GM12878 (cell line): ENCODE results near the gene KLHL5. TPM values are rescaled to one million over a fixed set of nuclear protein-coding genes. Genes with fewer than 3 reads are reported as not detected.

ENCODE experiments used
- ATAC-seq: fragments of 200-7000 bp; cut with Tn5 transposase; 3 replicates; pipeline ENCODE4 v1.9.1; 2020; ENCODE audit warnings: mild to moderate bottlenecking, moderate library complexity
- BruUV-seq: library from RNA; stranded (reverse); fragments of 400-500 nt; replicated peaks from 2 replicates; lab custom pipeline; 2021; lab: Mats Ljungman, UMichigan
- CTCF ChIA-PET: fragments of 300-600 bp; sonication (Branson Sonifier 250); formaldehyde crosslinking; extraction: SDS; loops from one replicate; lab custom pipeline; 2021; ENCODE audit warnings: inconsistent platforms; lab: Yijun Ruan, JAX
- POLR2A ChIA-PET: fragments of 350-600 bp; formaldehyde crosslinking; extraction: SDS; loops from one replicate; lab custom pipeline; 2021; ENCODE audit warnings: inconsistent platforms; lab: Charles Lee
- RAD21 ChIA-PET: fragments of 300-600 bp; sonication (Branson Sonifier 250); formaldehyde crosslinking; loops from one replicate; lab custom pipeline; 2023; ENCODE audit warnings: antibody characterized with exemption; ENCODE audit not compliant: unreplicated experiment; lab: Charles Lee
- SMC1A ChIA-PET: fragments of 300-600 bp; sonication (Branson Sonifier 250); formaldehyde crosslinking; loops from one replicate; lab custom pipeline; 2023; ENCODE audit not compliant: unreplicated experiment, uncharacterized antibody; lab: Charles Lee
- DNase-seq: peaks from one replicate; pipeline ENCODE4 v3.0.0-alpha.2; 2011; ENCODE audit warnings: low read depth, low spot score
- FAIRE-seq: peaks from 3 replicates; lab custom pipeline; 2011; peaks lifted over from hg19 to GRCh38; lab: Jason Lieb, UNC
- H2AFZ ChIP-seq: 2 replicates; pipeline ENCODE4 v1.6.0; 2011; ENCODE audit warnings: low read depth, low read length, control low read depth; ENCODE audit not compliant: control insufficient read depth
- H3K27ac ChIP-seq: 2 replicates; pipeline ENCODE4 v1.5.1; 2011; ENCODE audit warnings: control low read depth; ENCODE audit not compliant: control insufficient read depth, insufficient read depth
- H3K27me3 ChIP-seq, 2 experiments: replicated peaks in 1 of 2; 2 replicates each; pipeline versions ENCODE4 v1.6.0 to v1.6.1; 2011; ENCODE audit warnings: low read length in 1 of 2; ENCODE audit not compliant: control insufficient read depth in 2 of 2, insufficient read depth in 2 of 2
- H3K36me3 ChIP-seq, 2 experiments: 2 replicates each; pipeline ENCODE4 v1.5.1; 2011; ENCODE audit warnings: low read length in 1 of 2; ENCODE audit not compliant: control insufficient read depth in 2 of 2, insufficient read depth in 2 of 2
- H3K4me1 ChIP-seq: 2 replicates; pipeline ENCODE4 v1.6.1; 2011; ENCODE audit warnings: mild to moderate bottlenecking, low read length, moderate library complexity, mixed read lengths; ENCODE audit not compliant: control insufficient read depth, insufficient read depth
- H3K4me2 ChIP-seq: 2 replicates; pipeline ENCODE4 v1.6.0; 2011; ENCODE audit warnings: control low read depth; ENCODE audit not compliant: control insufficient read depth, insufficient read depth
- H3K4me3 ChIP-seq: fragments of 200-600 bp; sonication (generic); 2 replicates; pipeline ENCODE4 v1.5.1; 2016
- H3K79me2 ChIP-seq: 2 replicates; pipeline ENCODE4 v1.6.0; 2011; ENCODE audit warnings: low read length; ENCODE audit not compliant: control insufficient read depth, insufficient read depth
- H3K9ac ChIP-seq: 2 replicates; pipeline ENCODE4 v1.8.0; 2011; ENCODE audit warnings: low read length, control low read depth, mixed read lengths; ENCODE audit not compliant: control insufficient read depth, insufficient read depth
- H3K9me3 ChIP-seq: replicated peaks from 3 replicates; pipeline ENCODE4 v1.5.1; 2011; ENCODE audit warnings: mild to moderate bottlenecking, low read length; ENCODE audit not compliant: control insufficient read depth, insufficient read depth
- H4K20me1 ChIP-seq: 2 replicates; pipeline ENCODE4 v1.6.0; 2011; ENCODE audit not compliant: control insufficient read depth, insufficient read depth
- EED ChIP-seq: sonication (generic); IDR thresholded peaks from 2 replicates; pipeline ENCODE4 v1.6.1; 2016; ENCODE audit warnings: antibody characterized with exemption, low read depth
- EGR1 ChIP-seq, 2 experiments: IDR thresholded peaks; 1 replicate in 1 of 2; 2 replicates in 1 of 2; pipeline ENCODE4 v1.6.1; 2011 to 2012; ENCODE audit warnings: low read depth in 2 of 2, low read length in 2 of 2, borderline replicate concordance in 1 of 2, mild to moderate bottlenecking in 1 of 2, moderate library complexity in 1 of 2
- IKZF2 ChIP-seq, 2 experiments: fragments of 450-650 bp; IDR thresholded peaks; 2 replicates each; pipeline ENCODE4 v1.6.1; 2017; ENCODE audit warnings: mild to moderate bottlenecking in 2 of 2, moderate library complexity in 2 of 2
- MLLT1 ChIP-seq: fragments of 450-650 bp; IDR thresholded peaks from 2 replicates; pipeline ENCODE4 v1.6.1; 2016; ENCODE audit warnings: mild to moderate bottlenecking
- MTA3 ChIP-seq: IDR thresholded peaks from 2 replicates; pipeline ENCODE4 v1.6.1; 2012; ENCODE audit warnings: low read length, inconsistent platforms, borderline replicate concordance
- POLR2A ChIP-seq: IDR thresholded peaks from 2 replicates; pipeline ENCODE4 v1.6.1; 2011; ENCODE audit warnings: low read depth, mild to moderate bottlenecking, low read length
- SMC3 ChIP-seq: IDR thresholded peaks from 2 replicates; pipeline ENCODE4 v1.6.1; 2011; ENCODE audit warnings: low read length, improper control_type of control experiment, borderline replicate concordance
- SPI1 ChIP-seq: IDR thresholded peaks from 2 replicates; pipeline ENCODE4 v1.6.1; 2011; ENCODE audit warnings: low read depth, mild to moderate bottlenecking, low read length, moderate library complexity, borderline replicate concordance; ENCODE audit not compliant: insufficient read depth
- WGBS: methylation state at CpG from one replicate; pipeline ENCODE4 v1.1.6; 2016; ENCODE audit warnings: low lambda C conversion rate; ENCODE audit not compliant: insufficient replicate concordance, insufficient coverage; ENCODE audit errors: missing lambda C conversion rate; 5-methylcytosine and 5-hydroxymethylcytosine counted together
- in situ Hi-C: fragments of 300-500 bp; cut with MboI; formaldehyde crosslinking; loops from 9 replicates; pipeline ENCODE4 v1.14.3; 2018; ENCODE audit warnings: mixed read lengths
- intact Hi-C: fragments of 100-400 bp; cut with micrococcal nuclease; formaldehyde crosslinking; loops from one replicate; pipeline ENCODE4 v1.14.2; 2022; ENCODE audit not compliant: unreplicated experiment
- polyA plus RNA-seq, 11 experiments: library from polyadenylated mRNA; depleted of rRNA in 4 of 11; unstranded in 6 of 11; stranded (reverse) in 5 of 11; fragments of >200 nt; fragmentation: Nextera tagmentation in 4 of 11; fragmentation: Illumina TruSeq in 1 of 11; extraction: Ambion mirVana in 4 of 11; extraction: Trizol in 1 of 11; gene quantifications; 1 replicate in 1 of 11; 2 replicates in 10 of 11; pipeline versions ENCODE4 v1.2.1 to v1.2.3, GENCODE V29; 2011 to 2016; ENCODE audit warnings: inconsistent platforms in 2 of 11, missing spikeins in 2 of 11, low read depth in 1 of 11
- total RNA-seq, 4 experiments: library from RNA; depleted of rRNA in 3 of 4; stranded (reverse); fragments of >200 nt in 3 of 4; fragmentation: Illumina TruSeq in 1 of 4; extraction: Trizol in 1 of 4; gene quantifications; 2 replicates each; pipeline versions ENCODE4 v1.2.1 to v1.2.3, GENCODE V29; 2013 to 2021
- TF ChIP-seq, protein P1 (sequence below): fragments of 450-650 bp; IDR thresholded peaks from 2 replicates; pipeline ENCODE4 v1.6.1; 2017; ENCODE audit warnings: mild to moderate bottlenecking, moderate library complexity
- TF ChIP-seq, protein P2 (sequence below): IDR thresholded peaks from 2 replicates; pipeline ENCODE4 v1.6.1; 2011; ENCODE audit warnings: borderline replicate concordance, low read depth, mild to moderate bottlenecking, moderate library complexity, mixed read lengths, low read length; ENCODE audit not compliant: insufficient read depth; ENCODE audit errors: extremely low read length
- TF ChIP-seq, protein P3 (sequence below): fragments of 450-650 bp; IDR thresholded peaks from 2 replicates; pipeline ENCODE4 v1.6.1; 2017; ENCODE audit warnings: mild to moderate bottlenecking, low read depth, inconsistent platforms; ENCODE audit not compliant: poor library complexity, severe bottlenecking

Gene KLHL5
- total and polyA plus RNA-seq, 10 of the 15 experiments (the other 5 are each of a cell fraction or from before 2014, with no cell fraction given), result 4.7 to 27.3 (median 12.6) TPM

- H3K4me3 ChIP-seq, result peak overlapping the region; percentile 57
- in situ Hi-C loops (loop anchor here (25.0 kb wide), 1 partner anchor 281 kb away; no protein-coding TSS in a partner anchor), intact Hi-C loops (loop anchor here (10.0 kb wide), 2 partner anchors 312 to 1152 kb away; partner anchors contain the start of gene RHOH)
- CTCF ChIA-PET, result interaction anchor here (0.6 to 8.1 kb wide), 7 partner anchors 12 to 284 kb away, joined by 3 to 90 read pairs (median 7); partner anchors contain the start of gene TMEM156
- peak overlapping the region; percentile 75 for H3K27ac ChIP-seq
- H3K9me3 ChIP-seq, result no peaks in the 10 kb centered on the region
- no peak for ATAC-seq
- H3K9ac ChIP-seq, result peak overlapping the region; percentile 66
- H3K27me3 ChIP-seq, result no peaks in the 10 kb centered on the region
- no peaks in the 10 kb centered on the region for H4K20me1 ChIP-seq
- RAD21 ChIA-PET, result interaction anchor here (1.0 to 7.9 kb wide), 15 partner anchors 9 to 322 kb away, joined by 3 to 164 read pairs (median 5); partner anchors contain the start of genes TLR1, TLR10 and TMEM156
- BruUV-seq, result no TSS peak
- DNase-seq, result no peak
- 51% methylated on average over 10 of the region's 10 CpGs for WGBS
- POLR2A ChIA-PET, result interaction anchor here (0.5 to 9.8 kb wide), 11 partner anchors 9 to 314 kb away, joined by 3 to 131 read pairs (median 3); partner anchors contain the start of gene TMEM156
- peaks cover 33% of the 10 kb centered on the region for H3K79me2 ChIP-seq
- H3K4me2 ChIP-seq, result peak overlapping the region; percentile 79
- FAIRE-seq, result no peak
- peaks cover 11% of the 10 kb centered on the region; the same call in 1 of the 2 replicates for H3K4me1 ChIP-seq
- peak overlapping the region; percentile 76 for H2AFZ ChIP-seq
- SMC1A ChIA-PET, result interaction anchor here (0.6 to 10.5 kb wide), 19 partner anchors 8 to 567 kb away, joined by 3 to 163 read pairs (median 3); partner anchors contain the start of gene TMEM156
- H3K36me3 ChIP-seq, result no peaks in the 10 kb centered on the region
- TF ChIP-seq SPI1 (peak; percentile 32; the same call in 1 of the 2 replicates), EGR1 (IDR thresholded peaks at IDR 0.05; ENCODE audit: borderline replicate concordance in 1 of 2, low read depth in 2 of 2, low read length in 2 of 2) (no peak), POLR2A (no peak), MTA3 (no peak), SMC3 (0 out of 2 replicates have a peak, but pooled peaks have one; percentile 7), EED (0 out of 2 replicates have a peak, but pooled peaks have one; percentile 27), MLLT1 (no peak), IKZF2 (IDR thresholded peaks at IDR 0.05) (peak in 1 of 2 experiments; percentile 15; a peak in 2 of 4 replicates)
- TF ChIP-seq, protein P1, sequence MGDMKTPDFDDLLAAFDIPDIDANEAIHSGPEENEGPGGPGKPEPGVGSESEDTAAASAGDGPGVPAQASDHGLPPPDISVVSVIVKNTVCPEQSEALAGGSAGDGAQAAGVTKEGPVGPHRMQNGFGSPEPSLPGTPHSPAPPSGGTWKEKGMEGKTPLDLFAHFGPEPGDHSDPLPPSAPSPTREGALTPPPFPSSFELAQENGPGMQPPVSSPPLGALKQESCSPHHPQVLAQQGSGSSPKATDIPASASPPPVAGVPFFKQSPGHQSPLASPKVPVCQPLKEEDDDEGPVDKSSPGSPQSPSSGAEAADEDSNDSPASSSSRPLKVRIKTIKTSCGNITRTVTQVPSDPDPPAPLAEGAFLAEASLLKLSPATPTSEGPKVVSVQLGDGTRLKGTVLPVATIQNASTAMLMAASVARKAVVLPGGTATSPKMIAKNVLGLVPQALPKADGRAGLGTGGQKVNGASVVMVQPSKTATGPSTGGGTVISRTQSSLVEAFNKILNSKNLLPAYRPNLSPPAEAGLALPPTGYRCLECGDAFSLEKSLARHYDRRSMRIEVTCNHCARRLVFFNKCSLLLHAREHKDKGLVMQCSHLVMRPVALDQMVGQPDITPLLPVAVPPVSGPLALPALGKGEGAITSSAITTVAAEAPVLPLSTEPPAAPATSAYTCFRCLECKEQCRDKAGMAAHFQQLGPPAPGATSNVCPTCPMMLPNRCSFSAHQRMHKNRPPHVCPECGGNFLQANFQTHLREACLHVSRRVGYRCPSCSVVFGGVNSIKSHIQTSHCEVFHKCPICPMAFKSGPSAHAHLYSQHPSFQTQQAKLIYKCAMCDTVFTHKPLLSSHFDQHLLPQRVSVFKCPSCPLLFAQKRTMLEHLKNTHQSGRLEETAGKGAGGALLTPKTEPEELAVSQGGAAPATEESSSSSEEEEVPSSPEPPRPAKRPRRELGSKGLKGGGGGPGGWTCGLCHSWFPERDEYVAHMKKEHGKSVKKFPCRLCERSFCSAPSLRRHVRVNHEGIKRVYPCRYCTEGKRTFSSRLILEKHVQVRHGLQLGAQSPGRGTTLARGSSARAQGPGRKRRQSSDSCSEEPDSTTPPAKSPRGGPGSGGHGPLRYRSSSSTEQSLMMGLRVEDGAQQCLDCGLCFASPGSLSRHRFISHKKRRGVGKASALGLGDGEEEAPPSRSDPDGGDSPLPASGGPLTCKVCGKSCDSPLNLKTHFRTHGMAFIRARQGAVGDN, result no peak
- TF ChIP-seq, protein P2, sequence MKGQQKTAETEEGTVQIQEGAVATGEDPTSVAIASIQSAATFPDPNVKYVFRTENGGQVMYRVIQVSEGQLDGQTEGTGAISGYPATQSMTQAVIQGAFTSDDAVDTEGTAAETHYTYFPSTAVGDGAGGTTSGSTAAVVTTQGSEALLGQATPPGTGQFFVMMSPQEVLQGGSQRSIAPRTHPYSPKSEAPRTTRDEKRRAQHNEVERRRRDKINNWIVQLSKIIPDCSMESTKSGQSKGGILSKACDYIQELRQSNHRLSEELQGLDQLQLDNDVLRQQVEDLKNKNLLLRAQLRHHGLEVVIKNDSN, result no peak
- TF ChIP-seq, protein P3, sequence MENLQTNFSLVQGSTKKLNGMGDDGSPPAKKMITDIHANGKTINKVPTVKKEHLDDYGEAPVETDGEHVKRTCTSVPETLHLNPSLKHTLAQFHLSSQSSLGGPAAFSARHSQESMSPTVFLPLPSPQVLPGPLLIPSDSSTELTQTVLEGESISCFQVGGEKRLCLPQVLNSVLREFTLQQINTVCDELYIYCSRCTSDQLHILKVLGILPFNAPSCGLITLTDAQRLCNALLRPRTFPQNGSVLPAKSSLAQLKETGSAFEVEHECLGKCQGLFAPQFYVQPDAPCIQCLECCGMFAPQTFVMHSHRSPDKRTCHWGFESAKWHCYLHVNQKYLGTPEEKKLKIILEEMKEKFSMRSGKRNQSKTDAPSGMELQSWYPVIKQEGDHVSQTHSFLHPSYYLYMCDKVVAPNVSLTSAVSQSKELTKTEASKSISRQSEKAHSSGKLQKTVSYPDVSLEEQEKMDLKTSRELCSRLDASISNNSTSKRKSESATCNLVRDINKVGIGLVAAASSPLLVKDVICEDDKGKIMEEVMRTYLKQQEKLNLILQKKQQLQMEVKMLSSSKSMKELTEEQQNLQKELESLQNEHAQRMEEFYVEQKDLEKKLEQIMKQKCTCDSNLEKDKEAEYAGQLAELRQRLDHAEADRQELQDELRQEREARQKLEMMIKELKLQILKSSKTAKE, result no peak
Measured at GRCh38 chr4:39043058-39043860, 18.8 kb upstream of the KLHL5 start.
